Mammary epithelial cell (primary cell): ENCODE data around the gene NDEL1.

Experiments used
- EZH2 ChIP-seq: IDR thresholded peaks from 2 replicates; pipeline ENCODE4 v1.6.1; 2012; ENCODE audit warnings: low read length, inconsistent platforms, borderline replicate concordance
- TF ChIP-seq, protein P1 (sequence below), 2 donors: IDR thresholded peaks in 1 of 2; conservative IDR thresholded peaks in 1 of 2; 2 replicates each; pipeline ENCODE4 v1.5.1; 2011 to 2012; ENCODE audit warnings: inconsistent platforms in 2 of 2, low read length in 2 of 2, mild to moderate bottlenecking in 2 of 2, control low read depth in 1 of 2, low read depth in 1 of 2; ENCODE audit not compliant: insufficient read depth in 1 of 2; ENCODE audit errors: extremely low read depth in 1 of 2

DNA sequence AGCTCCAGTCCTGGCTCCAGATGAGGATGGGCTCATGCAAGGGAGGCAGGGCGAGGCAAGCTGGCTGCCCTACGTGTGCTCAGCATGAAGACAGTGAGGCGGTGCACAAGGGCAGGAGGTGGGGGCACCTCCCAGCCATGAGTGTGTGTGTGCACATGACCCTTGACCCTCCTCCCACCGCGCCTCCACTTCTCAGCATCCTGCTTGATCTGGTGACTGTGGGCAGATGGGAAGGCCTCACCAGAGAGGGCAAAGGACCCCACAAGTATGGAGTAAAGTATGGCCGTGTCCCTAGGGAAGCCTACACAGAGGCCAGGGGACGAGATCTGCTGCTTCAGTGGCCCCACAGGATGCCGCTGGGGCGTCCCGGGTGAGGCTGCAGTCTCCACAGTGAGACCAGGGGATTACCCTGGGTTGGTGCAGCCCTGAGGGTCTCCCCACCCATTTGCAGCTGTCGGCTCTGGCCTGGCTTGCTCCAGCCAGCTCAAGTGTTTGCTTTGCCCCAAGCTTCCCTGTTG is 30.1 kb upstream of the NDEL1 start:
- TF ChIP-seq, protein P1, sequence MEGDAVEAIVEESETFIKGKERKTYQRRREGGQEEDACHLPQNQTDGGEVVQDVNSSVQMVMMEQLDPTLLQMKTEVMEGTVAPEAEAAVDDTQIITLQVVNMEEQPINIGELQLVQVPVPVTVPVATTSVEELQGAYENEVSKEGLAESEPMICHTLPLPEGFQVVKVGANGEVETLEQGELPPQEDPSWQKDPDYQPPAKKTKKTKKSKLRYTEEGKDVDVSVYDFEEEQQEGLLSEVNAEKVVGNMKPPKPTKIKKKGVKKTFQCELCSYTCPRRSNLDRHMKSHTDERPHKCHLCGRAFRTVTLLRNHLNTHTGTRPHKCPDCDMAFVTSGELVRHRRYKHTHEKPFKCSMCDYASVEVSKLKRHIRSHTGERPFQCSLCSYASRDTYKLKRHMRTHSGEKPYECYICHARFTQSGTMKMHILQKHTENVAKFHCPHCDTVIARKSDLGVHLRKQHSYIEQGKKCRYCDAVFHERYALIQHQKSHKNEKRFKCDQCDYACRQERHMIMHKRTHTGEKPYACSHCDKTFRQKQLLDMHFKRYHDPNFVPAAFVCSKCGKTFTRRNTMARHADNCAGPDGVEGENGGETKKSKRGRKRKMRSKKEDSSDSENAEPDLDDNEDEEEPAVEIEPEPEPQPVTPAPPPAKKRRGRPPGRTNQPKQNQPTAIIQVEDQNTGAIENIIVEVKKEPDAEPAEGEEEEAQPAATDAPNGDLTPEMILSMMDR (conservative IDR thresholded peaks at IDR 0.05 in 1 of 2, IDR thresholded peaks at IDR 0.05 in 1 of 2; ENCODE audit: extremely low read depth in 1 of 2, insufficient read depth in 1 of 2, low read depth in 1 of 2, low read length in 2 of 2): no peak
- no peak for TF ChIP-seq EZH2
